HG03432 (cell line): ENCODE data around the gene SHB.

Experiments used
- ATAC-seq: cut with Tn5 transposase; IDR thresholded peaks from one replicate; pipeline ENCODE4 v1.9.1; 2021; ENCODE audit warnings: mild to moderate bottlenecking, moderate library complexity; ENCODE audit not compliant: unreplicated experiment

SHB gene

DNA sequence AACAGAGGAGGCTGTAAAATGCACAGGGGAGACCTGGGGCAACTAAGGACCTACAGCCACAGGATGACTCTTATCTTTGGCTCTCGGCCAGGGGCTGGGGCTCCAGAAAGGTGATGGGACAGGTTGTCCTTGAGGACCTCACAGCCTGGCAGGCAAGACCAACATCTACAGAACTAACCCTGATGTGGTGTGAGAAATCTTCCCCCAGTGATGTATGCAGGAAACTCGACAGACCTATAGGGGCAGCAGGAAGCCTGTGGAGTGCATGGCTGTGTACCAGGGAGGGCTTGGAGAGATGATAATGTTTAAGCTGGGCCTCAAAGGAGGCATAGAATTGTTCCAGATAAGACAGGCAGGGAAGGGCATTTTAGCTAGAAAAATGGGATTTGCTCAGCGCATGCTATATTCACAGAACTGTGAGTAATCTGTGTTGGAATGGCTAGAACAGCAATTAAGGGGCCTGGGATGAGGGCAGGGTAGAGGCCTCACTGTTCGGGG lies 96.6 kb downstream of the SHB start:
- ATAC-seq = no peak

DNA sequence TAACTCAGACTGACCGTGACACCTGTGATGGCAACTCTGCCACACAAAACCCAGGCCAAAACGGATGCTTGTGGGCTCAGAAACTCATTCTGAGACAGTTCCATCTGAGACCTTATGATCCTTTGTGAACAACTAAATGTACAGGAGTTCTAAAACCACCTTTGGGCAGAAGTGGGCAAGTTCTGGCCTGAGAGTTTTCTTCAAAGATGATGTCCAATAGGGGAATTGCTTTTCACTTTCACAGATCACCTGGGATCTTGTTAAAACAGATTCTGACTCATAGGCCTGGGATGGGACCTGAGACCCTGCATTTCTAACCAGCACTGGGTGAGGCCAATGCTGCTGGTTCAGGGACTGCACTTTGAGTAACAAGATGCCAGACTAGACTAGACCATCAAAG lies 97.3 kb downstream of the SHB start:
- ATAC-seq = no peak

DNA sequence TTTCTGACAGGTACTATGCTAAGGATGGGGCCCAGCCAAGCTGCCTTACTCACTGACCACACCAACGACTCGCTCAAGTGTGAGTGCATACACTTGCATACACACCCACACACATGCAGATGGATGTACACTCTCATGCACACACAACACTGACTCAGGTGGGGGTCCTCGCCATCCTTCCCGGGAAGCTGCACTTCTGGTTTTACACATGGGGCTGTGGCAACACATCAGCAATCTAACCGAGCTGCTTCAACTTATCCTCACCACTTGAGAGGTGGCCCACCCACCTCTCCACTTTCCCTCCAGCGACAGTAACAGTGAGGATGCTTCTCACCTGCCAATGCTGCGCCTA lies 97.9 kb downstream of the SHB start:
- no peak for ATAC-seq

DNA sequence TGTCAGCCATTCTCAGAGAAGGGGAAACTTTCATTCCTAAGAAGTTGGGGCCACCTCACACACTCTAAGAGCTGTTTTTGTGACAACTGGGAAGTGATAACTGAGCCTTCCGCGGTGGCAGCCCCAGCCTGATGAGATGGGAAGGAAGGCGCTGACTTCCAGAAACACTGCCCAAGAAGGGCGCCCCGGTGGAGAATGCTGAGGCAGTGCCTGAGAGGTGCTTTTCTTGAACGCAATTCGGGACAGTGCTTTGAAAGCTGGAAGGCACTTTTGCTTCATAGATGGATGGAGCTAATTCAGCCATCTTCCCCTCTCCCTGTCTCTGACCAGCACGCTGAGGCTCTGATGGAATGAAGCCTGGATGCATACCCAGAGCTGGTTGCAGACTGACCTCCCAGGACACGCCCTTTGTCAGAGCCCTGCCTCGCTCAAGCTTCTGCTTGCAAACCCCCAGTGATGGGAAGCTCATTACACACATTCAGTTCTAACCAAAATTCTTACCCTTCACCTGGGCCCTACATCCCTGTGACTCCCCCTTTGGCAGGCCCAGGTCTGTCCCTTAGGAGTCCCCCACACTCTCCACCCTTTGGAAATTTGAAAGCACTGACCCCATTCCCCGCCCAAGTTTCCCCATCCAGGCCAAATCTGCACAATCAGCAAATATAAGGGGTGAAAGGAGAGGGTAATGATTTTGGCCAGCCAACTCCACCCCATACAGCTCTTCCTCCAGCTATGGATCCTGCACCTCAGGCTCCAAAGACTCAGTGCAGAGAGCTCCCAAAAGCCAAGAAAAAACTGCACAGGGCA lies 98.5 kb downstream of the SHB start:
- no peak for ATAC-seq

DNA sequence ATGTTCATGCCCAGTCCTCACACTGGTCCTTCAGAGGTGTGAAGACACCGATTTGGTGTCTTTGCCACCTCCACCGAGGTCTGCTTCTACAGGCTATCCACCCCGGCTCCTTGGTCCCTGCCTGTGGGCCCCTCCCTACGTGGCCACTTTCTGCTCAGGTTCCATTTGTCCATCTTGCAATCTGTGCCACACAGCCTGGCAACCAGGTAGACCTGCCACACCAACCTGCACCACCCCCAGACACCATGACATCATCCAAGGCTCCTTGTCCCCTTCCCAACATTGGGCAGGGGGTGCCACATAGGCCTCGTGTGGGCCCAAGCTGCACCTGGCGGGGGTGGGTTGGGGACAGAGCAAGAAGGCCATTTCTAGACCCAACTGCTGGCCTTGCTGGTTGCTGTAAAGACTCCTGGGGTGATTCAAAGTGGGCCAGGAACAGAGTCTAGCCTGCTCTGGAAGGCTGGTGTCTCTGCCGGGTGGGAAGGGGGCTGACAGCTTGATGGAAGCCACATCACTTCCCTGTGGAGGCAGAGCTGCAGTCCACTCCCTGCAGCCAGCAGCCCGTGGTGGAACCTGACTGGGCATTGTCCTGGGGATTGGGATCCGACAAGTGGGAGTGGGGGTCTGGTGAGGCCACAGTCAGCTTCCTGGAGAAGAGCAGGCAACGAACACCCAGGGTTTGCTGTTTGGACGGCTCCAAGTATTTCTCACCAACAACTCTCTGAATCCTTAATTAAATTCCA lies 99.3 kb downstream of the SHB start:
- no peak for ATAC-seq

DNA sequence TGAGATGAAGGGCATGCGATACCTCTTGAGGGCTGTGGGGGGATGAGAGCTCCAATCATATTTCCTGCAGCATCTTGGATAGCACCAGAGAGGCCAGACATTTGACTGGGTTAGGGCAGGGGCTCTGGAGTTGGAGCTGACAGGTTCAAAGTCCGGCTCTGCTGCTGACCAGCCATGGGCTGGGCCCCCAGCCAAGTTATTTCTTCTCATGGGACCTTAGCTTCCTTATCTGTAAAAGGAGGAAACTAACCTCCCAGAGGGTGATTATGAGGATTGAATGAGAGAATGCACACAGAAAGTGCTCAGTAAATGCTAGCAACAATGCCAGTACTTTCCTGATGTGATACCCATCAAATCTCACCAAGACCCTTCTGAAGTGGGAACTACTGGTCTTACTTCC lies 99.9 kb downstream of the SHB start:
- no peak for ATAC-seq

DNA sequence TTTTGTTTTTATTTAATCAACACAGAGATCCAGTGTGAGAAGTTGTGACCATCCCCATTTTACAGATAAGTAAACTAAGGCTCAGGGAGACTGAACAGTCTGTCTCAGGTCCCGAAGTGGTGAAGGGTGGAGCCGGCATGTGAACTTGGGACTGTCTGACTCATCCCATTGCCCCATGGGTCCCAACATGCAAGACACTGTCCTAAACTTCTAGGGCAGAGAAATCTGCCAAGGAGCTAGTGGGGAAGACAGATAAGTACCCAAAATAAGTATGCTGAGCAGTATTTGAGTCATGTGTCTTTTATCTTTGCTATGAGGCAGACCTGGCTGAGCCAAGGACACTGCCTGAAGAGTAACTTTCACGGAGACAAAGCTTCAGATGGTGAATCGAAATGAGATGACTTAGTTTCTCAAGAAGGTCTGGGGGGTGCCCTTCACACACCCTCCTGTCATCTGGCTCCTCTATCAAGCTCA lies 100.8 kb downstream of the SHB start:
- no peak for ATAC-seq

DNA sequence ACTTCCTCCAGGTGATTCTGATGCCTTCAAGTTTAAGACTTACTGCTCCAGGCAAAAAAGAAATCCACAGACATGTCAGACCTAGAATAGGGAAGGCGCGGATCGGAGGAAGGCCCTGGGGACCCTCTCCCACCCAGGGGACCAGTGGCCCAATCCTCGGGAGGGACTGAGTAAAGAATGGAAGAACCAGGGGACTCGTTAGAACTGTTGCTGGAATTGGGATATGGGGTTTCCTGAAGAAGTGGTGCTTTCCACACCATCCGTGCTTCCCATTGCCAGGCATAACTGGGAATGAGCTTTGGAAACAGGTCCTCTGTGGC lies 101.3 kb downstream of the SHB start:
- ATAC-seq = no peak

DNA sequence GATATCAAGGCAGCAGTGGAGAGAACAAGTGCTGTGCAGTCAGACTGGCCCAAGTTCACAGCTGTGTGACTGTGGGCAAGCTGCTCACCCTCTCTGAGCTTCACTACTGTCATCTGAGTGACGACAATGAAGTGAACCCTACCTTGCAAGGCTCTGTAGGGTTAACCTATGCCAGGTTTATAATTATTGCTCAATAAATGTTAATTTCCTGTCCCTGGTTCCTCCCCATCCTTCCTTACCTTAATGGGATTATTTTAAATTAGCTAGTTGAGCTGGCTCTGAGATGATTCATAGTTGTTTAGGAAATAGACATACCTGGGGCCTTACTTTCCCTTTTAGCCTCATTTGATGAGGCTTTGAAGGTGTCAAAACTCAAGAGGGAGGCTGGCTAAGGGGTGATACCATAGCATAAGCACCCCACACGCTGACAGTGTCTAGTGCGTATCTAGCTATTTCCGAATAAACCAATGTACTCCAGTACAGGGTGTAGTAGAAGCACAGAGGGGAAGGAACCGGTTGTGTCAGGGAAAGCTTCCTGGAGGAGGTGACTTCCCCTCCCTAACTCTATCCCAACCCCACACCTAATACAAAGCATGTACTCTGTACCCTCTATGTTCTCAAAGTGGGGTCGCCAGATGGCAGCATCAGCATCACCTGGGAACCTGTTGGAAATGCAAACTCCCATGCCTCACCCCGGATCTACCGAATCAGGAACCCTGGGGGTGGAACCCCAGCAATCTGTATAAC lies 101.8 kb downstream of the SHB start:
- no peak for ATAC-seq

DNA sequence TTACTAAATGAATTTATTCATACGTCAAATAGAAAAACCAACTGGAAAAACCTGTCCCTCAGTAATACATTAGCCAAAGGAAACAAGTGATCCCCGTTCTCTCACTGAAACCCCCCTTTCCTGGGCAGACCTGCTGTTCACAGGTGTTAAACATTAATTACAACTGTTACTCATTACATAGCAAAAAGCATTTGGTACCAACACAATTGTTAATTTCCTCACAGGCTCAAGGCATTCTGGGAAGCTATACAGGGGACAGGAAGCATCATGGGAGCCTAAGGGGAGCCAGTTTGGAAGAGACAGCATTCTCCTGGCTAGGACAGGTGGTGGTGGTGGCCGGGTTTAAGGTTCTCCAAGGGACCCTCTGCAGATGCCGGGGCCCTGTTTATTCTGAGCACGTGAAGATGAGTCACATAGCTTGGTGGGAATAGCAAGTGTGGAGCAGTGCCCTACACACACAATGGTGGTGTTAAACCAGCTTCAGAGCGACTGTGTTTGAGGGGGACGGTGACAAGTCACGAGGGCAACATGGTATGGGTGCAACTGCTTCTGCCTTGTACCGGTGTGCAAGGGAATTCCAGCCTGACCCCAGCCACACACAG lies 102.5 kb downstream of the SHB start:
- ATAC-seq = peak; percentile 38

DNA sequence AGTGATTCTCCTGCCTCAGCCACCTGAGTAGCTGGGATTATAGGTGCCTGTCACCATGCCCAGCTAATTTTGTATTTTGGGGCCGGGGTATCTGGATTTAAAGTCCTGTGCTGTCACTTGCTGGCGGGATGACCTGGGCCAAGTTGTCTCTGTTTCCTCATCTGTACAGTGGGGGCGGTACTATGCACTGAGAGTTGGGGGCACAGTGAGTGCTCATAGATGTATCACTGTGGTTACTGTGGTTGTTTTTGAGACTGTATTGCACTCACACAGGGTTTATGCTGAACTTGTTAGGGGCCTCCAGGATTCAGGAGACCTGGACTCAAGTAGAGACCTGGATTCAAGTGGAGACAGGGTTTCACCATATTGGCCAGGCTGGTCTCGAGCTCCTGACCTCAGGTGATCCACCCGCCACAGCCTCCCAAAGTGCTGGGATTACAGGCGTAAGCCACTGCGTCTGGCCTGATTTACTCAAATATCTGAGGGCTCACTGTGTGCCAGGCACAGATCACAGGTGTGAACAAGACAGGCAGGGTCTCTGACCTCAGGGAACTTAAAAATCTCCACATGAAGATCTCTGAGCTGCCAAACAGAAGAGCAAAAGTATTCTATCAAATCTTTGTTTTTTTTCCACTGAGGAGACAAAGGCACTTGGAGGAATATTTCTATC lies 103.2 kb downstream of the SHB start:
- peak; percentile 71 for ATAC-seq

DNA sequence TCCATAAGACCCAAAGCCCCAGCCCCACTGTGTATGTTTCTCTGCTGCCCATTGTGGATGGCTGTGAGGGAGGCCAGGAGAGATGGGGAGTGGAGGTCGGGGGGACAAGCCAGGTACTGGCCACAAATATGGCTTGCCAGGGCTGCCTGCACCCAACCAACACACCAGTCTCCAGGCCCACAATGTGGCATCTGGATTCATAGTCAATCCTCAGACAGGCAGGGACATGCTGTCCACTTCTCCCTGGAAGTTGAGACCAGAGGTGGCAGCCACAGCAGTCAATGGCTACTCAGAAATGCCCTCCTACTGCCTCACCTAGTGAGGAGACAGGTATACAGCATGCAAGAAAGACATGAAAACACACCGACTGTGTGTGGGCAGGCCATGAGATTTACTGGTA lies 103.9 kb downstream of the SHB start:
- no peak for ATAC-seq

DNA sequence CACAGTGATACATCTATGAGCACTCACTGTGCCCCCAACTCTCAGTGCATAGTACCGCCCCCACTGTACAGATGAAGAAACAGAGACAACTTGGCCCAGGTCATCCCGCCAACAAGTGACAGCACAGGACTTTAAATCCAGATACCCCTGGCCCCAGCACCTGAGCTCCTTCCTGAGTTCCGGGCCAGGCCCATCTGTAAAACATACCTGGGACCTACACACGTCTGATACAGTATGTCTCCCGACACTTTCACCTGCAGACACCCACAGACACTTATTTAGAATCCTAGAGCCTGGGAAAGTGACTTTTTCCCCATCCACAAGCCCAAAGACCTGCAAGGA lies 104.3 kb downstream of the SHB start:
- ATAC-seq = no peak

DNA sequence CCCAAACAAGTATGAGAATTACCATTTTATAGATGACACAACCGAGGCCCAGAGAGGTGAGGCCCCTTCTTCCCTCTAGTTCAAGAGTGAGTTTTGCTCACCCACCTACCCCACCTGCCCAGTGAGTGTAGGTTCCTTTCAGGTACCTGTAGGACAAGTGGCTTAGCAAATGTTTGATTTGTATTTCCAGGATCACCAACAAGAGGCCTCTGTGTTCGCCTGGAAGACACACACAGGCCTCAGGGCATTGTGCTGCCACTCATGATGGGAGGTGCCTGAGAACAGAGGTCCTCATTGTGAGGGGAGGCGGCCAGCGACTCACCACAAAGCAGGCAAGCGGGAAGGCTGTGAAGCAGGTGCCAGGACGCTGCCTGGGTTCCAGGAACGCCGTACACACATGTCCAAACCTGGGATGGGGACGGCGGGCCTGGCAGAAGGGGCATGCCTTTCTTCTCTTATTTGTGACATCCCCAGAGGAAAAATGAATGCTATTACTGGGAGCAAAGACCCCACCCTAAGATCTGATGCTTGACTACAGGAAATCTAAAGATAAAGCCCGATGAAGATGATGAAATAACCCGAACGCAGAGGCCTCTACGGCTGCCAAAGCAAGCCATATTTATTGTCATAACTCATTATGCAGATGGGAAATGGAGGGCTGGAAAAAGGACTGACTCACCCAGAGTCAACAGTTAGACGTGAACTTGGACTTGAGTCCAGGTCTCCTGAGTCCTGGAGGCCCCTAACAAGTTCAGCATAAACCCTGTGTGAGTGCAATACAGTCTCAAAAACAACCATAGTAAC lies 104.9 kb downstream of the SHB start:
- ATAC-seq = no peak

DNA sequence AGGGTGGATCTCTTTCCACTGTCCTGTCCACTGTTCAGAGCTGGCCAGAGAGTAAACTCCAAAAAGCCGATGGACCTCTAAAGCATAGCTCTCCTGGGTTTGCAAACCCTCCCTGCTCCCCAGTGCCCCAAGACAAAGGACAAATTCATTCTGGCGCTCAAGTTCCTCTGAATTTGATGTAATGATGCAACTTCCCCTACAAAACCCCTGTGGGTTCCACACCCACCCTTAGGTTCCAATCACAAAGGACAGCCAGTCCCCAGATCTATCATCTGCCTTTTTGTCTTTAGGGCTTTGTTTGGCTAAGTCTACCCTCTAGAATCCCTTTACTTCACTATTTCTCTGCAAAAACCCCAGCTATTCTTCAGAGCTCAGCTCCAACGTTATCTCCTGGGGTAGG lies 107.7 kb downstream of the SHB start:
- ATAC-seq = no peak

DNA sequence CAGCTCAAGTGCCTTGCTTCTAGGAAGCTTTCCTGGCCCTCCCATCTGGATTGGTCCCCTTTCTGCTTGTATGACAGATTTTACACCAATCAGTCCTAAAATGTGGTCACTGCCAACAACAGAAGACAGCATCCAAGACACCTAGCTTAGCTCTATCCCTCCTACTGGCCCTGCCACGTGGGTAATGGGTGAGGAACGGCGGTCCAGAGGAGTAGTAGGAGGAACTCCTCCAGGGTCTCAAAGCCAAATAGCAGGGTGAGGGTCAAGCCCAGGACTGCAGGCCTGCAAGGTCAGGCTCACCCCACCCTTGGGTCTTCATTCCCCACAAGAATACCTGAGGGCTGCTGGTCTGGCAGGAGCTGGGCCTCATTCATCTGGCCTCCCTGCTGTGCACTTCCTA lies 108.4 kb downstream of the SHB start:
- no peak for ATAC-seq

DNA sequence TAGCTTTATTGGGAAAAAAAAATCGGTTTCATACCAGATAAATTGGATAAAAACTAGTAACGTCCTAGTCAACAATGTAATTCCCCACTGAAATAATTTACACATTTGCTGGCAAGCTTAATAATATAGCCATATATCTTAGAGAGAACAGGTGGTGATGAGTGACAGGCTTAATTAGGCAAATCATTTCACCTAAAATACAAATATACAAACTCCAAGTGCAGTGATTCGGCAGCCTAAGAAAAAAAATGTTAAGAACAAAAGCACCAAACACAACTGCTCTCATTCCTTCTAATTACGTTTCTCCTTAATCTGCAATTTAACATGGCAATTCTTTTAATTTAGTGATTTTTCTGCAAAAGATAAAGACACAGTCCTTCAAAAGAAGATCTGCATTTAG lies 109.1 kb downstream of the SHB start:
- ATAC-seq = no peak

DNA sequence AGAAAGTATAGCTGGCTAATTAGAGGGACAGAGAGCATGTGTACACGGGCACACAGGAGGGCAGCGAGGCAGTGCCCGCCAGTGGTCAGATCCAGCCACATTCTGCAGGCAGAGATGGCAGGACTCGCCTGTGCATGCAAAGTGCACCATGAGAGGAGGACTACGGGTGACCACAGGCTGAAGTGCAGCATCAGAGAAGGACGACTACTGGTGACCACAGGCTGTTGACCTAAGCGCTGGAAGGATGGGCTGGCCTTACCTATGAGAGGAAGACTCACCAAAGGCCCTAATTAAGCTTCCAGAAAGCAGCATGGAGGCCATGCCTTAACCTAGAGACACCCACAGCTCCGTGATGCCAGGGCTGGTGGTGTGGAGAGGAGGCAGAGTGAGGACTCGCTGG lies 110.9 kb downstream of the SHB start:
- ATAC-seq = no peak

DNA sequence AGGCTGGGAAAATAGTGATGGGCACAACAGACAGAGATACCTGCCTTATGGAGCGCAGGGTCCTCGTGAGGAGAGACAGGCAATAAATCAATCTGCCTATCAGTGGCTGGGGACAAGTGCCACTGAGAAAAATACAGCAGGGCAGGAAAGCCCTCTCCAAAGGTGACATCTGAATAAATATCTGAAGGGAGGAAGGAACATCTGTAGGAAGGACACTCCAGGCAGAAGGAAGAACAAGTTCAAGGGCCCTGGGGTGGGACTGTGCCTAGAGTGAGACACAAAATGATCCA lies 111.4 kb downstream of the SHB start:
- ATAC-seq = no peak

DNA sequence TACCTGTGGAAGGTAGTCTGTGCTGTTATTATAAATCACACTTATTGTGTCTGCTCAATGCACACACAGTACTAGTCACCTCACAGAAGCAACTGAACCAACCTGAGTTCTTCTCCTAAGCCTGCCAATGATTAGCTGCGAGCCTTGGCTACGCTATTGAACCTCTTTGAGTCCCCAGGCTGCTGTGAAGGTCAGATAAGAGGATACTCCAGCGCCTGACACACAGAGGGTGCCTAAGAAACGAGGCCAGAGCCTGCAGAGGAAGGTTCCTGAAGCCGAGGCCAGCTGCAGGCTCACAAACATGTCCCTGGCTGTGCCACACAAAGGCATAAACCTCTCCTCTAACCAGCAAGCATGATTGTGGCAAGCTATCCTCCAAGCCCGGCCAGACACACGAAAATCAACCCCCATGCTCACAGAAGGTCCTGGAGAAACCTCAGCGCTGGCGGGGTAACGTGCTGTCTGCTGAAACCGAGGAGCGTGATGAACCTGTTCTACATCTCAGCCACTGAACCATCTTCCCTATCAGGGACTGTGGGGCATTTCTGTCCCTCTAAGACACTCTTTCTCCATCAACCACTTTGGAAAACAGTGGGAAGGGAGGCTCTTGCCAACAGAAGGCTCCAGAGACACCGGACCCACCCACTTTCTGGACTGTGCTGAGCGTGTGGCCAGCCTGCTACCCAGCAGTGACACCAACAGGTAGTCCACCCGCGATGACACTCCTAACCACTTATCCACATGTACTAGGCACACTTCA lies 111.9 kb downstream of the SHB start:
- no peak for ATAC-seq
